ENCODE data around the gene BTBD3. TPM values are rescaled to one million over a fixed set of nuclear protein-coding genes. Genes with fewer than 3 reads are reported as not detected.

Gene BTBD3
- total and polyA plus RNA-seq, 12 donors: 18.2 to 210 (median 49.3) TPM

- intact Hi-C loops (cut with DNase I): no loop called here
- H3K36me3 ChIP-seq (replicated peaks in 1 of 2): no peaks in the 10 kb centered on the region
- no peaks in the 10 kb centered on the region for H3K27me3 ChIP-seq
- DNase-seq: no peak
- 92 to 96% (median 95%) methylated on average over 4 of the region's 4 CpGs for WGBS, 4 donors
- H3K4me1 ChIP-seq (replicated peaks in 1 of 2): peaks cover 8 to 13% of the 10 kb centered on the region in 2 donors
- H3K27ac ChIP-seq: no peak overlapping the region
- no peaks in the 10 kb centered on the region for H3K9me3 ChIP-seq (replicated peaks in 1 of 3)
- TF ChIP-seq POLR2A (IDR thresholded peaks at IDR 0.05) (no peak), CTCF (IDR thresholded peaks at IDR 0.05) (no peak)
- H3K4me3 ChIP-seq: no peak overlapping the region
These were observed 4.9 kb upstream of the BTBD3 start for GRCh38 chr20:11912659-11913415.

- 9 to 12% (median 11%) methylated on average over 5 of the region's 5 CpGs for WGBS, 4 donors
- Histone ChIP-seq H3K4me1 (replicated peaks in 1 of 2) (peaks cover 0 to 29% of the 10 kb centered on the region in 2 donors), H3K9me3 (replicated peaks in 1 of 3) (no peaks in the 10 kb centered on the region), H3K27ac (peak overlapping the region in 4 of 5 donors; percentile 42 to 71 (median 64)), H3K36me3 (replicated peaks in 1 of 2) (peaks cover 0 to 11% of the 10 kb centered on the region in 2 donors), H3K4me3 (peak overlapping the region in 2 of 4 donors; percentile 18 to 67), H3K27me3 (no peaks in the 10 kb centered on the region)
- DNase-seq: peak in 1 of 7 donors; percentile 4
- intact Hi-C loops (cut with DNase I): no loop called here
- TF ChIP-seq CTCF (IDR thresholded peaks at IDR 0.05): no peak
- TF ChIP-seq POLR2A (IDR thresholded peaks at IDR 0.05): no peak
These were observed 725 bp downstream of the BTBD3 start for GRCh38 chr20:11918391-11918845.

GRCh38 chr20:11918981-11919380 is 1.3 kb downstream of the BTBD3 start:
- Histone ChIP-seq H3K27ac (peak overlapping the region in 2 of 5 donors; percentile 15 to 71), H3K36me3 (replicated peaks in 1 of 2) (peaks cover 0 to 14% of the 10 kb centered on the region in 2 donors), H3K4me1 (replicated peaks in 1 of 2) (peaks cover 0 to 27% of the 10 kb centered on the region in 2 donors), H3K4me3 (peak overlapping the region in 2 of 4 donors; percentile 18 to 67), H3K27me3 (no peaks in the 10 kb centered on the region), H3K9me3 (replicated peaks in 1 of 3) (no peaks in the 10 kb centered on the region)
- no peak for TF ChIP-seq POLR2A (IDR thresholded peaks at IDR 0.05)
- no peak for TF ChIP-seq CTCF (IDR thresholded peaks at IDR 0.05)
- WGBS, 4 donors: 16 to 34% (median 23%) methylated on average over 8 of the region's 8 CpGs
- intact Hi-C loops (cut with DNase I): no loop called here
- DNase-seq: peak in 2 of 7 donors; percentile 12 to 63

GRCh38 chr20:11919581-11919980 is 1.9 kb downstream of the BTBD3 start:
- TF ChIP-seq POLR2A (IDR thresholded peaks at IDR 0.05) (no peak), CTCF (IDR thresholded peaks at IDR 0.05) (no peak)
- peak overlapping the region in 1 of 5 donors; percentile 71 for H3K27ac ChIP-seq
- H3K4me3 ChIP-seq: peak overlapping the region in 2 of 4 donors; percentile 3 to 67
- 50 to 77% (median 71%) methylated on average over 8 of the region's 8 CpGs for WGBS, 4 donors
- H3K27me3 ChIP-seq: no peaks in the 10 kb centered on the region
- no peak for DNase-seq
- intact Hi-C loops (cut with DNase I): no loop called here
- H3K36me3 ChIP-seq (replicated peaks in 1 of 2): peaks cover 0 to 14% of the 10 kb centered on the region in 2 donors
- no peaks in the 10 kb centered on the region for H3K9me3 ChIP-seq (replicated peaks in 1 of 3)
- peaks cover 0 to 23% of the 10 kb centered on the region in 2 donors for H3K4me1 ChIP-seq (replicated peaks in 1 of 2)

Data from adrenal gland (tissue), 12 donors.